Measurements from ENCODE around the gene PLXNA3. TPM values are rescaled to one million over a fixed set of nuclear protein-coding genes. Genes with fewer than 3 reads are reported as not detected.

PLXNA3 gene
- total RNA-seq, 1 donor from 2014 or later: 14.6 TPM

- DNase-seq (ENCODE audit: low read depth): no peak
- no peak overlapping the region for H3K4me3 ChIP-seq (ENCODE audit: low read depth, low read length)
- TF ChIP-seq, protein P1, sequence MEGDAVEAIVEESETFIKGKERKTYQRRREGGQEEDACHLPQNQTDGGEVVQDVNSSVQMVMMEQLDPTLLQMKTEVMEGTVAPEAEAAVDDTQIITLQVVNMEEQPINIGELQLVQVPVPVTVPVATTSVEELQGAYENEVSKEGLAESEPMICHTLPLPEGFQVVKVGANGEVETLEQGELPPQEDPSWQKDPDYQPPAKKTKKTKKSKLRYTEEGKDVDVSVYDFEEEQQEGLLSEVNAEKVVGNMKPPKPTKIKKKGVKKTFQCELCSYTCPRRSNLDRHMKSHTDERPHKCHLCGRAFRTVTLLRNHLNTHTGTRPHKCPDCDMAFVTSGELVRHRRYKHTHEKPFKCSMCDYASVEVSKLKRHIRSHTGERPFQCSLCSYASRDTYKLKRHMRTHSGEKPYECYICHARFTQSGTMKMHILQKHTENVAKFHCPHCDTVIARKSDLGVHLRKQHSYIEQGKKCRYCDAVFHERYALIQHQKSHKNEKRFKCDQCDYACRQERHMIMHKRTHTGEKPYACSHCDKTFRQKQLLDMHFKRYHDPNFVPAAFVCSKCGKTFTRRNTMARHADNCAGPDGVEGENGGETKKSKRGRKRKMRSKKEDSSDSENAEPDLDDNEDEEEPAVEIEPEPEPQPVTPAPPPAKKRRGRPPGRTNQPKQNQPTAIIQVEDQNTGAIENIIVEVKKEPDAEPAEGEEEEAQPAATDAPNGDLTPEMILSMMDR (conservative IDR thresholded peaks at IDR 0.05; ENCODE audit: low read depth, low read length): no peak
Observed at GRCh38 chrX:154465601-154466000, 7.5 kb downstream of the PLXNA3 start.

DNA sequence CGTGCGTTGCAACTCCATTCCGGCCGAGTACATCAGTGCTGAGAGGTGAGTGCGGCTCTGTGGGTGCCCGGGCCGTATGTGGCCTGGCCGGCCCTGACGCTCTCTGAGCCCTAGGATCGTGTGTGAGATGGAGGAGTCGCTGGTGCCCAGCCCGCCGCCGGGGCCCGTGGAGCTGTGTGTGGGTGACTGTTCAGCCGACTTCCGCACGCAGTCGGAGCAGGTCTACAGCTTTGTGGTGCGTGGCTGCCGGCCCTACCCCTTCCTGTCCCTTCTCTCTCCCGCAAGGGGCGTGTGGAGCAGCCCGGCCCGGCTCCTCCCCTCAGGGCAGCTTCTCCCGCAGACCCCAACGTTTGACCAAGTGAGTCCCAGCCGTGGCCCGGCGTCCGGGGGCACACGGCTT lies 8.0 kb downstream of the PLXNA3 start:
- no peak for DNase-seq (ENCODE audit: low read depth)
- no peak overlapping the region for H3K4me3 ChIP-seq (ENCODE audit: low read depth, low read length)
- TF ChIP-seq, protein P1 (conservative IDR thresholded peaks at IDR 0.05; ENCODE audit: low read depth, low read length): no peak

- TF ChIP-seq, protein P1 (conservative IDR thresholded peaks at IDR 0.05; ENCODE audit: low read depth, low read length): no peak
- DNase-seq (ENCODE audit: low read depth): no peak
- no peak overlapping the region for H3K4me3 ChIP-seq (ENCODE audit: low read depth, low read length)
Observed at GRCh38 chrX:154466907-154467306, 8.8 kb downstream of the PLXNA3 start.

GRCh38 chrX:154467556-154467955 lies 9.5 kb downstream of the PLXNA3 start:
- TF ChIP-seq, protein P1 (conservative IDR thresholded peaks at IDR 0.05; ENCODE audit: low read depth, low read length): no peak
- DNase-seq (ENCODE audit: low read depth): no peak
- H3K4me3 ChIP-seq (ENCODE audit: low read depth, low read length): no peak overlapping the region

GRCh38 chrX:154468217-154468616 lies 10.1 kb downstream of the PLXNA3 start:
- TF ChIP-seq, protein P1 (conservative IDR thresholded peaks at IDR 0.05; ENCODE audit: low read depth, low read length): no peak
- H3K4me3 ChIP-seq (ENCODE audit: low read depth, low read length): no peak overlapping the region
- DNase-seq (ENCODE audit: low read depth): no peak

DNA sequence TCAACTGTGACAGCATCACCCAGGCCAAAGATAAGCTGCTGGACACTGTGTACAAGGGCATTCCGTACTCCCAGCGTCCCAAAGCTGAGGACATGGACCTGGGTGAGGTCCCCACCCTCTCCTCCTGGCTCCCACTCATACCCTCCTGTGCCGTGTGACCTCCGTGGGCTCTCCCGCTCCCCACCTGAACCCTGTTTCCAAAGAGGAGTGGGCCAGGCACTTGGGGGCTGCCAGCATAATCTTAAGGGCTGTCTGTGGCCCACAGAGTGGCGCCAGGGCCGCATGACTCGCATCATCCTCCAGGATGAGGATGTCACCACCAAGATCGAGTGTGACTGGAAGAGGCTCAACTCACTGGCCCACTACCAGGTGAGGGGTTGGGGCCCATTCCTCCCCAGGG lies 11.0 kb downstream of the PLXNA3 start:
- TF ChIP-seq, protein P1 (conservative IDR thresholded peaks at IDR 0.05; ENCODE audit: low read depth, low read length): no peak
- H3K4me3 ChIP-seq (ENCODE audit: low read depth, low read length): no peak overlapping the region
- DNase-seq (ENCODE audit: low read depth): no peak

DNA sequence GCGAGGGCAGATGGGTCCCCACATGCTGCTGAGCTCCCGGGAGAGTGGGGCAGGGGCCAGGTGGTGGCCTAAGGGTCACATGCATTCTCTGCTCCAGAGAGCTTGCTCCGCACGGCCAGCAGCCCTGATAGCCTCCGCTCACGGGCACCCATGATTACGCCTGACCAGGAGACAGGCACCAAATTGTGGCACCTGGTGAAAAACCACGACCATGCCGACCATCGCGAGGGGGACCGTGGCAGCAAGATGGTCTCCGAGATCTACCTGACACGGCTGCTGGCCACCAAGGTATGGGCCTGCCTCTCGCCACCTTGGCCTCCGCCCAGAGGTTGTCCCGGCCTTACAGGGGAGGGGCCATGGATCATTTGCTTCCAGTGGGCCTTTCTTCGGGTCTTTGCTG lies 11.8 kb downstream of the PLXNA3 start:
- no peak overlapping the region for H3K4me3 ChIP-seq (ENCODE audit: low read depth, low read length)
- TF ChIP-seq, protein P1 (conservative IDR thresholded peaks at IDR 0.05; ENCODE audit: low read depth, low read length): no peak
- no peak for DNase-seq (ENCODE audit: low read depth)
